Liver (tissue), 9 donors: Measurements from ENCODE around the gene SEMA4C. TPM values are rescaled to one million over a fixed set of nuclear protein-coding genes. Genes with fewer than 3 reads are reported as not detected.

Experiments used
- DNase-seq: peaks from one replicate; pipeline ENCODE4 v3.0.0-alpha.2; 2017; ENCODE audit warnings: low spot score
- H3K27ac ChIP-seq, 2 donors: one replicate each; pipeline ENCODE4 v1.7.0; 2013; ENCODE audit warnings: inconsistent platforms in 2 of 2, low read length in 2 of 2, control low read depth in 1 of 2, low read depth in 1 of 2, mild to moderate bottlenecking in 1 of 2
- H3K27me3 ChIP-seq, 4 donors: one replicate each; pipeline versions ENCODE4 v1.6.1 to v1.7.0; 2013; ENCODE audit warnings: low read length in 3 of 4, inconsistent platforms in 1 of 4, mild to moderate bottlenecking in 1 of 4, moderate library complexity in 1 of 4; ENCODE audit not compliant: control insufficient read depth in 4 of 4, insufficient read depth in 4 of 4
- H3K36me3 ChIP-seq, 4 donors: one replicate each; pipeline versions ENCODE4 v1.6.1 to v1.7.0; 2013; ENCODE audit warnings: low read length in 3 of 4, mild to moderate bottlenecking in 3 of 4, low read depth in 1 of 4, moderate library complexity in 1 of 4; ENCODE audit not compliant: control insufficient read depth in 4 of 4, insufficient read depth in 3 of 4
- H3K4me1 ChIP-seq, 4 donors: one replicate each; pipeline versions ENCODE4 v1.6.1 to v1.7.0; 2013; ENCODE audit warnings: low read length in 3 of 4, mild to moderate bottlenecking in 3 of 4, moderate library complexity in 1 of 4; ENCODE audit not compliant: control insufficient read depth in 4 of 4, insufficient read depth in 4 of 4
- H3K4me3 ChIP-seq, 3 donors: one replicate each; pipeline versions ENCODE4 v1.6.1 to v1.7.0; 2013; ENCODE audit warnings: low read length in 3 of 3, control low read depth in 1 of 3, low read depth in 1 of 3, mild to moderate bottlenecking in 1 of 3
- H3K9ac ChIP-seq, 2 donors: one replicate each; pipeline ENCODE4 v1.7.0; 2013; ENCODE audit warnings: low read length in 2 of 2, mild to moderate bottlenecking in 2 of 2, moderate library complexity in 2 of 2, control low read depth in 1 of 2, low read depth in 1 of 2
- H3K9me3 ChIP-seq, 4 donors: one replicate each; pipeline versions ENCODE4 v1.6.1 to v1.7.0; 2013; ENCODE audit warnings: low read length in 3 of 4; ENCODE audit not compliant: control insufficient read depth in 4 of 4
- EGR1 ChIP-seq, 2 donors: IDR thresholded peaks; 2 replicates each; pipeline ENCODE4 v1.6.1; 2016 to 2018; ENCODE audit warnings: antibody characterized with exemption in 2 of 2, low read depth in 2 of 2
- FOXA2 ChIP-seq: IDR thresholded peaks from 2 replicates; pipeline ENCODE4 v1.6.1; 2016; ENCODE audit warnings: antibody characterized with exemption
- GABPA ChIP-seq, 2 donors: IDR thresholded peaks in 1 of 2; conservative IDR thresholded peaks in 1 of 2; 2 replicates each; pipeline ENCODE4 v1.6.1; 2016; ENCODE audit warnings: antibody characterized with exemption in 2 of 2, mild to moderate bottlenecking in 1 of 2, moderate library complexity in 1 of 2
- HNF4A ChIP-seq, 2 donors: conservative IDR thresholded peaks; 2 replicates each; pipeline ENCODE4 v1.6.1; 2016; ENCODE audit warnings: antibody characterized with exemption in 2 of 2, mild to moderate bottlenecking in 2 of 2
- JUND ChIP-seq, 2 donors: IDR thresholded peaks; 2 replicates each; pipeline ENCODE4 v1.6.1; 2016; ENCODE audit warnings: antibody characterized with exemption in 2 of 2
- NR2F2 ChIP-seq: IDR thresholded peaks from 2 replicates; pipeline ENCODE4 v1.6.1; 2016; ENCODE audit warnings: antibody characterized with exemption
- RAD21 ChIP-seq, 2 donors: IDR thresholded peaks; 2 replicates each; pipeline ENCODE4 v1.6.1; 2016; ENCODE audit warnings: antibody characterized with exemption in 2 of 2, mild to moderate bottlenecking in 2 of 2
- TAF1 ChIP-seq: conservative IDR thresholded peaks from 2 replicates; pipeline ENCODE4 v1.6.1; 2016; ENCODE audit warnings: antibody characterized with exemption, mild to moderate bottlenecking
- YY1 ChIP-seq: IDR thresholded peaks from 2 replicates; pipeline ENCODE4 v1.6.1; 2016; ENCODE audit warnings: antibody characterized with exemption, mild to moderate bottlenecking
- WGBS: extraction: QIAGEN DNeasy Blood & Tissue Kit; methylation state at CpG from one replicate; pipeline ENCODE4 v1.1.7; 2013; 5-methylcytosine and 5-hydroxymethylcytosine counted together
- polyA plus RNA-seq, 2 donors: library from polyadenylated mRNA; stranded (reverse) in 1 of 2; unstranded in 1 of 2; fragments of 200-250 nt in 1 of 2; fragments of >200 nt in 1 of 2; fragmentation: Nextera tagmentation in 1 of 2; extraction: Ambion mirVana in 1 of 2; gene quantifications; one replicate each; pipeline versions ENCODE4 v1.2.1 to v1.2.3, GENCODE V29; 2013 to 2015
- total RNA-seq, 2 donors: library from RNA; depleted of rRNA; stranded (reverse); fragments of >200 nt; gene quantifications; one replicate each; pipeline ENCODE4 v1.2.3, GENCODE V29; 2014
- TF ChIP-seq, protein P1 (sequence below): IDR thresholded peaks from 2 replicates; pipeline ENCODE4 v1.6.1; 2016; ENCODE audit warnings: antibody characterized with exemption, mild to moderate bottlenecking
- TF ChIP-seq, protein P2 (sequence below): IDR thresholded peaks from 2 replicates; pipeline ENCODE4 v1.6.1; 2016; ENCODE audit warnings: antibody characterized with exemption
- TF ChIP-seq, protein P3 (sequence below): fragments of 150-350 bp; IDR thresholded peaks from 2 replicates; pipeline ENCODE4 v1.5.1; 2017; ENCODE audit warnings: improper control_type of control experiment, low read depth, low read length; ENCODE audit not compliant: missing input control
- TF ChIP-seq, protein P4 (sequence below): IDR thresholded peaks from 2 replicates; pipeline ENCODE4 v1.6.1; 2016; ENCODE audit warnings: antibody characterized with exemption
- TF ChIP-seq, protein P5 (sequence below): IDR thresholded peaks from 2 replicates; pipeline ENCODE4 v1.6.1; 2016; ENCODE audit warnings: antibody characterized with exemption
- donor health status: healthy.
- donor health status: healthy.
- donor health status: healthy.
- donor health status: healthy.
- donor health status: healthy.

SEMA4C gene
- total and polyA plus RNA-seq, 4 donors = 3.7 to 23.2 (median 13.2) TPM

DNA sequence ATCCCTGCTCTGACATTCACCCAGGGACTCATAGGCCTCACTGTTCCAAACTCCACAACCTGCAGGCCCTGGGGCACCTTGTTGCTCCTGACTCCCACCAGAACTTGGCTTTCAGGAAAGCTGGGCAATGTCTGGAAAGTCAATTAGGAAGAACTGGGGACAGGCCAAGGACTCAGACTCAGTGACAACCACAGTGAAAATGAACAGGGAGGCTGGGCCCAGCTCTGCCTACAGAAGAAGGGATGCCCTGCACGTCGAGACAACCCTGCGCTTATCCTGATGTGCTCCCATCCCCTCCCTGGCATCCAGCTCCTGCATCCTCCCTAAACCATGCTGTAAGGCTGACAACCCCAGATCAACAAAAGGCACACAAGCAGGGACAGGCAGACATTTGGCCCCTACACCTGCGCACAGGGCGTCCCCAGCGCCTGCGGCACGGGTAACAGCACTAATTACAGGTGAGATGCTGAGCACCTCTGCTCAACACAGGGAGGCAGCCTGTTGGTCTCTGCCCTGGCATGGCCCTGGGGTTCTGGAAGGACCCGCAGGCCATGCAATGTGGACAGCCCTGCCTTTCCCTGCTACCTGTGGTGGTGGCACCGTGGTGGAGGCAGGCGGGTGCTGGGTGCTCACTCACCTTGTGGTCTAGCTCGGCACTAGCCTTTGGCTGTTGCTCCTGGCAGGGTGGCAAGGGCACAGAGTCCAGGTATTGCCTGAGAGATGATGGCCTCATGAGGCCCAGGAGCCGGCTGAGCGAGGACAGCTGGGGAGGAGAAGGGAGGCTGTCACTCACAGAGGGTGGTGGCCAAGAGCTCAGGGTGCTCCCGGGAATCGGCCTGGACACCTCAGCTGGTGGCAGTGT lies 23.6 kb upstream of the SEMA4C start:
- no peak for DNase-seq
- H3K9me3 ChIP-seq = no peaks in the 10 kb centered on the region

More for the DNA sequence above, 23.6 kb upstream of the SEMA4C start:
- no peaks in the 10 kb centered on the region for H3K36me3 ChIP-seq
- no peak overlapping the region for H3K9ac ChIP-seq
- 91% methylated on average over 16 of the region's 16 CpGs for WGBS
- TF ChIP-seq, protein P1, sequence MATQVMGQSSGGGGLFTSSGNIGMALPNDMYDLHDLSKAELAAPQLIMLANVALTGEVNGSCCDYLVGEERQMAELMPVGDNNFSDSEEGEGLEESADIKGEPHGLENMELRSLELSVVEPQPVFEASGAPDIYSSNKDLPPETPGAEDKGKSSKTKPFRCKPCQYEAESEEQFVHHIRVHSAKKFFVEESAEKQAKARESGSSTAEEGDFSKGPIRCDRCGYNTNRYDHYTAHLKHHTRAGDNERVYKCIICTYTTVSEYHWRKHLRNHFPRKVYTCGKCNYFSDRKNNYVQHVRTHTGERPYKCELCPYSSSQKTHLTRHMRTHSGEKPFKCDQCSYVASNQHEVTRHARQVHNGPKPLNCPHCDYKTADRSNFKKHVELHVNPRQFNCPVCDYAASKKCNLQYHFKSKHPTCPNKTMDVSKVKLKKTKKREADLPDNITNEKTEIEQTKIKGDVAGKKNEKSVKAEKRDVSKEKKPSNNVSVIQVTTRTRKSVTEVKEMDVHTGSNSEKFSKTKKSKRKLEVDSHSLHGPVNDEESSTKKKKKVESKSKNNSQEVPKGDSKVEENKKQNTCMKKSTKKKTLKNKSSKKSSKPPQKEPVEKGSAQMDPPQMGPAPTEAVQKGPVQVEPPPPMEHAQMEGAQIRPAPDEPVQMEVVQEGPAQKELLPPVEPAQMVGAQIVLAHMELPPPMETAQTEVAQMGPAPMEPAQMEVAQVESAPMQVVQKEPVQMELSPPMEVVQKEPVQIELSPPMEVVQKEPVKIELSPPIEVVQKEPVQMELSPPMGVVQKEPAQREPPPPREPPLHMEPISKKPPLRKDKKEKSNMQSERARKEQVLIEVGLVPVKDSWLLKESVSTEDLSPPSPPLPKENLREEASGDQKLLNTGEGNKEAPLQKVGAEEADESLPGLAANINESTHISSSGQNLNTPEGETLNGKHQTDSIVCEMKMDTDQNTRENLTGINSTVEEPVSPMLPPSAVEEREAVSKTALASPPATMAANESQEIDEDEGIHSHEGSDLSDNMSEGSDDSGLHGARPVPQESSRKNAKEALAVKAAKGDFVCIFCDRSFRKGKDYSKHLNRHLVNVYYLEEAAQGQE = no peak
- no peak for TF ChIP-seq GABPA (IDR thresholded peaks at IDR 0.05 in 1 of 2, conservative IDR thresholded peaks at IDR 0.05 in 1 of 2)
- TF ChIP-seq TAF1 = no peak
- TF ChIP-seq FOXA2 = no peak
- no peak for TF ChIP-seq JUND (IDR thresholded peaks at IDR 0.05)
- TF ChIP-seq, protein P2, sequence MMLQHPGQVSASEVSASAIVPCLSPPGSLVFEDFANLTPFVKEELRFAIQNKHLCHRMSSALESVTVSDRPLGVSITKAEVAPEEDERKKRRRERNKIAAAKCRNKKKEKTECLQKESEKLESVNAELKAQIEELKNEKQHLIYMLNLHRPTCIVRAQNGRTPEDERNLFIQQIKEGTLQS = no peak
- TF ChIP-seq, protein P3, sequence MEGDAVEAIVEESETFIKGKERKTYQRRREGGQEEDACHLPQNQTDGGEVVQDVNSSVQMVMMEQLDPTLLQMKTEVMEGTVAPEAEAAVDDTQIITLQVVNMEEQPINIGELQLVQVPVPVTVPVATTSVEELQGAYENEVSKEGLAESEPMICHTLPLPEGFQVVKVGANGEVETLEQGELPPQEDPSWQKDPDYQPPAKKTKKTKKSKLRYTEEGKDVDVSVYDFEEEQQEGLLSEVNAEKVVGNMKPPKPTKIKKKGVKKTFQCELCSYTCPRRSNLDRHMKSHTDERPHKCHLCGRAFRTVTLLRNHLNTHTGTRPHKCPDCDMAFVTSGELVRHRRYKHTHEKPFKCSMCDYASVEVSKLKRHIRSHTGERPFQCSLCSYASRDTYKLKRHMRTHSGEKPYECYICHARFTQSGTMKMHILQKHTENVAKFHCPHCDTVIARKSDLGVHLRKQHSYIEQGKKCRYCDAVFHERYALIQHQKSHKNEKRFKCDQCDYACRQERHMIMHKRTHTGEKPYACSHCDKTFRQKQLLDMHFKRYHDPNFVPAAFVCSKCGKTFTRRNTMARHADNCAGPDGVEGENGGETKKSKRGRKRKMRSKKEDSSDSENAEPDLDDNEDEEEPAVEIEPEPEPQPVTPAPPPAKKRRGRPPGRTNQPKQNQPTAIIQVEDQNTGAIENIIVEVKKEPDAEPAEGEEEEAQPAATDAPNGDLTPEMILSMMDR = no peak
- TF ChIP-seq RAD21 (IDR thresholded peaks at IDR 0.05) = no peak
- TF ChIP-seq, protein P4, sequence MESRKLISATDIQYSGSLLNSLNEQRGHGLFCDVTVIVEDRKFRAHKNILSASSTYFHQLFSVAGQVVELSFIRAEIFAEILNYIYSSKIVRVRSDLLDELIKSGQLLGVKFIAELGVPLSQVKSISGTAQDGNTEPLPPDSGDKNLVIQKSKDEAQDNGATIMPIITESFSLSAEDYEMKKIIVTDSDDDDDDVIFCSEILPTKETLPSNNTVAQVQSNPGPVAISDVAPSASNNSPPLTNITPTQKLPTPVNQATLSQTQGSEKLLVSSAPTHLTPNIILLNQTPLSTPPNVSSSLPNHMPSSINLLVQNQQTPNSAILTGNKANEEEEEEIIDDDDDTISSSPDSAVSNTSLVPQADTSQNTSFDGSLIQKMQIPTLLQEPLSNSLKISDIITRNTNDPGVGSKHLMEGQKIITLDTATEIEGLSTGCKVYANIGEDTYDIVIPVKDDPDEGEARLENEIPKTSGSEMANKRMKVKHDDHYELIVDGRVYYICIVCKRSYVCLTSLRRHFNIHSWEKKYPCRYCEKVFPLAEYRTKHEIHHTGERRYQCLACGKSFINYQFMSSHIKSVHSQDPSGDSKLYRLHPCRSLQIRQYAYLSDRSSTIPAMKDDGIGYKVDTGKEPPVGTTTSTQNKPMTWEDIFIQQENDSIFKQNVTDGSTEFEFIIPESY = no peak
- TF ChIP-seq EGR1 (IDR thresholded peaks at IDR 0.05; ENCODE audit: low read depth in 2 of 2) = no peak
- no peak for TF ChIP-seq HNF4A (conservative IDR thresholded peaks at IDR 0.05)
- TF ChIP-seq YY1 = no peak
- TF ChIP-seq, protein P5, sequence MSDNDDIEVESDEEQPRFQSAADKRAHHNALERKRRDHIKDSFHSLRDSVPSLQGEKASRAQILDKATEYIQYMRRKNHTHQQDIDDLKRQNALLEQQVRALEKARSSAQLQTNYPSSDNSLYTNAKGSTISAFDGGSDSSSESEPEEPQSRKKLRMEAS = no peak
- no peak for TF ChIP-seq NR2F2
- no peaks in the 10 kb centered on the region for H3K27me3 ChIP-seq
- H3K27ac ChIP-seq = no peak overlapping the region
- H3K4me1 ChIP-seq = peaks cover 0 to 4% (median 0%) of the 10 kb centered on the region in 4 donors
- H3K4me3 ChIP-seq = no peak overlapping the region
